ENCODE results near the gene TSSC4.

Gene TSSC4

DNA sequence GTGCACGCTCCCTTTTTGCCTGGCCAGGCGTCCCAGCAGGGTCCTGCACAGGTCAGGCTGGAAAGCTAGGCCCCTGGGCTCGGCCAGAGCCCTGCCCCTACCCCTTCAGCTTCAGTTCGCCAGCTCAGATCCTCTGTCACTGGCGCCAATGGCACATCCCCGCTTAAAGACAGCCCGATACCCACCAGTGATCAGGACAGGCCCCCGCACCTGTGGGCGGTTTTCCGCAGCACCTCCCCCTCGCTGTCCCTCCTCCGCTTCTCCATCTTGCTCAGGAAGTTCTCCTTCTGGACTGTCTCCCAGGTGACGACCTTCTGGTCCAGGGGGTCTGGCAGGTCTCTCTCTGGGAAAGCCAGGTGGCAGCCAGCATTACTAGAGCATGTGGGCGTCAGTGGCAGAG lies 5.9 kb downstream of the TSSC4 start:
- no peak for DNase-seq (ENCODE audit: low read depth, low spot score)
- TF ChIP-seq EZH2 (IDR thresholded peaks at IDR 0.05), result no peak
- TF ChIP-seq FOXP2 (optimal IDR thresholded peaks at IDR 0.05; ENCODE audit: control extremely low read depth, extremely low read length, insufficient read depth), result no peak
- TF ChIP-seq POLR2AphosphoS5 (IDR thresholded peaks at IDR 0.05; ENCODE audit: borderline replicate concordance, low read depth, low read length), result no peak
- no peak overlapping the region for H3K9ac ChIP-seq (ENCODE audit: insufficient read length)

GRCh38 chr11:2406878-2407410 lies 6.4 kb downstream of the TSSC4 start:
- Histone ChIP-seq H3K9ac (ENCODE audit: insufficient read length) (no peak overlapping the region), H3K9me3 (ENCODE audit: low read depth, low read length) (no peaks in the 10 kb centered on the region), H3K27ac (no peak overlapping the region), H3K36me3 (ENCODE audit: insufficient read depth, low read length) (no peaks in the 10 kb centered on the region; the same call in 1 of the 2 replicates), H3K4me3 (no peak overlapping the region)
- TF ChIP-seq FOXP2 (optimal IDR thresholded peaks at IDR 0.05; ENCODE audit: control extremely low read depth, extremely low read length, insufficient read depth), result no peak
- no peak for DNase-seq (ENCODE audit: low read depth, low spot score)

More for the DNA sequence above, 5.9 kb downstream of the TSSC4 start:
- Histone ChIP-seq H3K36me3 (ENCODE audit: insufficient read depth, low read length) (no peaks in the 10 kb centered on the region; the same call in 1 of the 2 replicates), H3K9me3 (ENCODE audit: low read depth, low read length) (no peaks in the 10 kb centered on the region), H3K4me3 (no peak overlapping the region), H3K27ac (no peak overlapping the region)

GRCh38 chr11:2408671-2409070 lies 8.1 kb downstream of the TSSC4 start:
- no peak for DNase-seq (ENCODE audit: low read depth, low spot score)
- no peaks in the 10 kb centered on the region for H3K9me3 ChIP-seq (ENCODE audit: low read depth, low read length)
- H3K9ac ChIP-seq (ENCODE audit: insufficient read length), result no peak overlapping the region
- H3K4me3 ChIP-seq, result no peak overlapping the region
- no peak overlapping the region for H3K27ac ChIP-seq
- TF ChIP-seq EZH2 (IDR thresholded peaks at IDR 0.05), result no peak
- TF ChIP-seq FOXP2 (optimal IDR thresholded peaks at IDR 0.05; ENCODE audit: control extremely low read depth, extremely low read length, insufficient read depth), result no peak
- TF ChIP-seq POLR2AphosphoS5 (IDR thresholded peaks at IDR 0.05; ENCODE audit: borderline replicate concordance, low read depth, low read length), result no peak
- H3K36me3 ChIP-seq (ENCODE audit: insufficient read depth, low read length), result no peaks in the 10 kb centered on the region

GRCh38 chr11:2409126-2409525 lies 8.6 kb downstream of the TSSC4 start:
- Histone ChIP-seq H3K9ac (ENCODE audit: insufficient read length) (peak overlapping the region; percentile 51), H3K4me3 (no peak overlapping the region), H3K9me3 (ENCODE audit: low read depth, low read length) (no peaks in the 10 kb centered on the region), H3K27ac (no peak overlapping the region), H3K36me3 (ENCODE audit: insufficient read depth, low read length) (no peaks in the 10 kb centered on the region)
- DNase-seq (ENCODE audit: low read depth, low spot score), result no peak
- TF ChIP-seq FOXP2 (optimal IDR thresholded peaks at IDR 0.05; ENCODE audit: control extremely low read depth, extremely low read length, insufficient read depth), result no peak
- TF ChIP-seq POLR2AphosphoS5 (IDR thresholded peaks at IDR 0.05; ENCODE audit: borderline replicate concordance, low read depth, low read length), result no peak
- no peak for TF ChIP-seq EZH2 (IDR thresholded peaks at IDR 0.05)

- no peak overlapping the region for H3K27ac ChIP-seq
- no peak for TF ChIP-seq EZH2 (IDR thresholded peaks at IDR 0.05)
- TF ChIP-seq POLR2AphosphoS5 (IDR thresholded peaks at IDR 0.05; ENCODE audit: borderline replicate concordance, low read depth, low read length), result no peak
- no peak for TF ChIP-seq FOXP2 (optimal IDR thresholded peaks at IDR 0.05; ENCODE audit: control extremely low read depth, extremely low read length, insufficient read depth)
- no peaks in the 10 kb centered on the region for H3K9me3 ChIP-seq (ENCODE audit: low read depth, low read length)
- DNase-seq (ENCODE audit: low read depth, low spot score), result no peak
- H3K4me3 ChIP-seq, result no peak overlapping the region
- H3K9ac ChIP-seq (ENCODE audit: insufficient read length), result peak overlapping the region; percentile 51
- H3K36me3 ChIP-seq (ENCODE audit: insufficient read depth, low read length), result no peaks in the 10 kb centered on the region
Measured at GRCh38 chr11:2409611-2410468, 9.3 kb downstream of the TSSC4 start.

DNA sequence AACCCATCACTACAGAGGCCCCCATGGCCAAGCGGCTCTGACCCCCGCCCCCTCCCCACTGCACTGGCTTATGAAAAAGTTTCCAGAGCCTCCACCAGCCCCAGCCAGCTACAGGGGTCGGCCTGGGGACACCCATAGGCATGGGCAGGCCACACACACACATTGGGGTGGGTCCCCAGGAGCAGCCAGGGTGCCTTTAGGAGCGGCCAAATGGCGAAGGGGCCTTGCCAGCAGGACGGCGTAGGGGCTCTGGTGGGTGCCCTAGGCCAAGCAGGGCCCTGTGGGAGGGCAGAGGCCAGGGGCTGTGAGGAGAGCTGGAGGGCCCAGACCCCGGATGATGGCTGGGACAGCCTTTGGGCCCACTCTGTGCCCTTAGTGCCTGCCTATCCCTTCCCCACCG lies 10.1 kb downstream of the TSSC4 start:
- no peaks in the 10 kb centered on the region for H3K36me3 ChIP-seq (ENCODE audit: insufficient read depth, low read length)
- H3K9ac ChIP-seq (ENCODE audit: insufficient read length), result no peak overlapping the region
- H3K4me3 ChIP-seq, result no peak overlapping the region
- H3K9me3 ChIP-seq (ENCODE audit: low read depth, low read length), result no peaks in the 10 kb centered on the region
- TF ChIP-seq FOXP2 (optimal IDR thresholded peaks at IDR 0.05; ENCODE audit: control extremely low read depth, extremely low read length, insufficient read depth) (no peak), POLR2AphosphoS5 (IDR thresholded peaks at IDR 0.05; ENCODE audit: borderline replicate concordance, low read depth, low read length) (no peak), EZH2 (IDR thresholded peaks at IDR 0.05) (no peak)
- no peak for DNase-seq (ENCODE audit: low read depth, low spot score)
- H3K27ac ChIP-seq, result no peak overlapping the region

GRCh38 chr11:2411446-2412305 lies 11.1 kb downstream of the TSSC4 start:
- Histone ChIP-seq H3K9ac (ENCODE audit: insufficient read length) (no peak overlapping the region), H3K4me3 (no peak overlapping the region), H3K27ac (no peak overlapping the region), H3K36me3 (ENCODE audit: insufficient read depth, low read length) (no peaks in the 10 kb centered on the region), H3K9me3 (ENCODE audit: low read depth, low read length) (no peaks in the 10 kb centered on the region)
- TF ChIP-seq FOXP2 (optimal IDR thresholded peaks at IDR 0.05; ENCODE audit: control extremely low read depth, extremely low read length, insufficient read depth) (no peak), POLR2AphosphoS5 (IDR thresholded peaks at IDR 0.05; ENCODE audit: borderline replicate concordance, low read depth, low read length) (no peak), EZH2 (IDR thresholded peaks at IDR 0.05) (no peak)
- DNase-seq (ENCODE audit: low read depth, low spot score), result no peak

DNA sequence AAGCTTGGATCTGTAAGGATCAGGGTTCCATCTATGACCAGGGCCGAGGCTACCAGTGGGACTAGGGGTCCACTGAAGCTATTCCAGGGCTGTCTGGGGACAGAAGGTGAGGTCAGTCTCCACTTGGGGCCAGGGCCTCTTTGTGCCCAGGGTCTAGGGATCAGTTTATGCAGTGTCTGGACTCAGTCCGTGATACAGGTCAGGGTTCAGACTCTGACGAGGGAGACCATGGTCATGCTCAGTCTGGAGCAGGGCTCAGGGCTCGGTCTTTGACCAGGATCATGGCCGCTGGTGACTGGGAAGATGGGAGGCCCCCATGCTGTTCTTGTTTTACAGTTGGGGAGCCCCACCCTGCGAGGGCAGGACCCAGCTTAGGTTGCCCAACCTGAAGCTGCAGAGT lies 11.8 kb downstream of the TSSC4 start:
- no peak for DNase-seq (ENCODE audit: low read depth, low spot score)
- Histone ChIP-seq H3K27ac (no peak overlapping the region), H3K9me3 (ENCODE audit: low read depth, low read length) (no peaks in the 10 kb centered on the region), H3K36me3 (ENCODE audit: insufficient read depth, low read length) (no peaks in the 10 kb centered on the region), H3K4me3 (no peak overlapping the region), H3K9ac (ENCODE audit: insufficient read length) (no peak overlapping the region)
- TF ChIP-seq POLR2AphosphoS5 (IDR thresholded peaks at IDR 0.05; ENCODE audit: borderline replicate concordance, low read depth, low read length), result no peak
- TF ChIP-seq FOXP2 (optimal IDR thresholded peaks at IDR 0.05; ENCODE audit: control extremely low read depth, extremely low read length, insufficient read depth), result no peak
- TF ChIP-seq EZH2 (IDR thresholded peaks at IDR 0.05), result no peak

Measured in SK-N-MC (cell line).